COLO668 (cell line): ENCODE data around the gene BASP1.
"Not testable (repeated sequence)": the region's sequence is repeated elsewhere in the genome, so short reads cannot be mapped to it uniquely, and the experiment has no call there.

Experiments
- DNase-seq: peaks from one replicate; lab custom pipeline; 2025; ENCODE audit not compliant: unreplicated experiment; lab: John Stamatoyannopoulos, UW

BASP1 gene

DNA sequence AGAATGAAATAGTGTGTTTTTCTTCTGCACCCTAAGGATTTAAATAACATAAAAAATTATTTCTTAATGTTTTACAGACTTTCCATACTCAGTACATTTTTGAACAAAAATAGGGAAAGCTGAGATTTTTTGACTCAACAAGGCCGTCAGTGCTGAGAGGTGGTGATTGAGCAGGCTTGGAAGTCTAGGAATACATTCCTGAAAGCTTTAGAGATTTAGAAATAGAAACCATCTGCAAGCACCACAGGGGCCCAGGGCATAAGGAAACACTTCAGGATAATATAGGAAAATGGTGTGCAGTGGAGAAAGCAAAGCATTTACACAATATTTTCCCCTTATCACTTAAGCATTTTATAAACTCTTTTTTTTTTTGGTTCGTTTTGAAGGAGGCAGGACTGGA, 5.2 kb downstream of the BASP1 start:
- DNase-seq, result no peak

- no peak for DNase-seq
Observed at GRCh38 chr5:17223367-17224185, 6.1 kb downstream of the BASP1 start.

GRCh38 chr5:17224858-17225511, 7.6 kb downstream of the BASP1 start:
- DNase-seq, result no peak

- no peak for DNase-seq
Observed at GRCh38 chr5:17225520-17225919, 8.1 kb downstream of the BASP1 start.

GRCh38 chr5:17227868-17228267, 10.4 kb downstream of the BASP1 start:
- no peak for DNase-seq

- no peak for DNase-seq
Observed at GRCh38 chr5:17228821-17229291, 11.4 kb downstream of the BASP1 start.

DNA sequence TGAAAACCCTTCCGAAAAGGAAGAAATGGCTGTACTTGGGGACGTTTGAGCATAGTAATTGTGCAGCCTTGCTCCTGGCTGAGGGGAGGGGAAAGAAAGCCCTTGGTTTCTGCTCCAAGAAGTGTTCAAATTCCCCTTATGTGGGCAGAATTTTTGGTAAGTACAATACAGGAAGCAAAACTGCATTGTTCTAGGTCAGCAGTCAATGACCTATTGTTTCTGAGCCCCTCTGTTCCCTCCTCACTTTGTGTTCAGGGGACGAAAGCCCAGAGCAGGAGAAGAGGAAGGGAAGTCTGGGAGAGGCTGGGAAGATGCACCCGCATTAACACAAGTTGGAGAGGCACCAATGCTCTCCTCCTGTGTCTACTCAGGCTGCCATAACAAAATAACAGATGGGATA, 11.9 kb downstream of the BASP1 start:
- DNase-seq, result no peak

DNA sequence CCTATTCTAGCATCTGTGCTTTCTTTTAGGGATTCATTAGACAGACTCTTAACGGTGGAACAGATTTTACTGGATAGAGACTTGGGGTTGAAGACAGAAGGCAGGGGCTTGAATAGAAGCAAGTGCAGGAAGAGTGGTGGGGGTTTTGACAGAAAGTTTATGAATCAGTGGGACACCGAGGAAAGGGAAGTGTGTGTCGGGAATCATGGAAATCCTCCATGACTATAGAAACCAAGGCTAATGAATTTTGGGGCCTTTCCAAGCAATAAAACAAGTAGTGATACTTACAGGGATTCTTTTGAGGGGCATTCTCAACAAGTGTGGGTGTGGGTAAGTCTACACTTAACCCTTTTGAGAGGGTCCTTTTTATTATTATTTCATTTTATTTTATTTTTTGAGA, 12.8 kb downstream of the BASP1 start:
- DNase-seq, result no peak

DNA sequence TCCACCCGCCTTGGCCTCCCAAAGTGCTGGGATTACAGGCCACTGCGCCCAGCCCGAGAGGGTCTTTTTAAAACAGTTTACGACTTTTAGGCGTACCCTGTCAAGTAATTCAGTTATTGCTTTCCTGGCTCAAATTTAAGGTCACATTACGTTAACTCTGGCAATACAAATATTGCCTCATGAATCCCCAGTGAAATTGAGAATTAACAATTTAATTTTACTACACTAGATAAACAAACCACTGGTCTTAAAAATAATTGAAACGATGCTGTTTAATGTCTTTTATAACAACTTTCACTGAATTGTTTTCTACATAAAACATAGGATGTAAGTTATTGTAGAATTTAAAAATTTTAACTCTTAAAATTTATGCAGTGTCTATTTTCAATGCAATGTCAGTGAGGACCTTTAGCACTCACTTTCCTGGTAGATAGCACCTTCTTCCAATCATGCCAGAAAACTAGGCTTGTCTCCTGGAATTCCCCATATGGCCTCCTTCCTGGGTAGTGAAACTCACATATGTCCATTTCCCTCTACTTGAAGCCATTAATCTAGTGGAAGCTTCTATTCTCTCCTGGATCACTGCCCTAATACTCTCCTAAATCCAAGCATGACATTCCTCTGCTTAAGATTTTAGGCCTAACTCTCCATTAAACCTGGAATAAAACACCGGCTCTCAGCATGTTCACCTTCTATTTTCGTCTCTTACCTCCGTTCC, 13.5 kb downstream of the BASP1 start:
- no peak for DNase-seq

DNA sequence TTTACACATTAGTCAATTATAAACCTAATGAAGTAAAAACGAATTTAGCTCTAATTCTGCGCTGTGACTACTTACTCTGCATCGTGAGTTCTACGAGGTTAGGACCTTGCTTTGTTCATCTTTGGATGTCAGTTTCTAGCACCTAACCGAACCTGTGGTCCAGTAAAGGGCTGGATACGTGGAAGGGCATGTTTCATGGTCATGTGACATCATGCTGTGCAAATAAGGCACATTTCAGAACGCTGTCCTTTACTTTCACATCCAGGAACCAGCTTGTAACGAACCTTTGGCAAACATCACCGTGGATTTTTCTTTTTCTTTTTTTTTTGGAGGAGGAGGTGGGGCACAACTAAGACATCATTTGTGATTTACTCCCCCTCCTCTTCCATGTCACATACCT, 15.0 kb downstream of the BASP1 start:
- no peak for DNase-seq

- no peak for DNase-seq
Observed at GRCh38 chr5:17233488-17233887, 16.1 kb downstream of the BASP1 start.

DNA sequence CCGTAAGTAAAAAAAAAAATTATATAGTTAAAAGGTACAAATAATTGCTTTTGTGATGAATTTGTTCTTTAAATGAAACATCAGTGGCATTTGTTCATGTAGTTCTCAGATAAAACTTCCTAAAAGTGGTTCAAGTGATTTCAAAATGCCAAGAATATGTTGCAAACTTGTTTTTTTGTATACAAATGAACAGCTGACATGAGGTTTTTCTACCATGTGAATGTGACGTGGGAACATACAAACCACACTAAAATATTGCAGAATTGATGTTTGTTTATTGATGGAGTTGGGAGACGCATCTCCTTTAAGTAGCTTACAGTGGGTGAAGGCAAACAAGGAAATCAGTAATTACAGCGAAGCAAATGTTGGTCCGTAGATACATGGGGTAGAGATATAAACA, 16.9 kb downstream of the BASP1 start:
- DNase-seq, result no peak

DNA sequence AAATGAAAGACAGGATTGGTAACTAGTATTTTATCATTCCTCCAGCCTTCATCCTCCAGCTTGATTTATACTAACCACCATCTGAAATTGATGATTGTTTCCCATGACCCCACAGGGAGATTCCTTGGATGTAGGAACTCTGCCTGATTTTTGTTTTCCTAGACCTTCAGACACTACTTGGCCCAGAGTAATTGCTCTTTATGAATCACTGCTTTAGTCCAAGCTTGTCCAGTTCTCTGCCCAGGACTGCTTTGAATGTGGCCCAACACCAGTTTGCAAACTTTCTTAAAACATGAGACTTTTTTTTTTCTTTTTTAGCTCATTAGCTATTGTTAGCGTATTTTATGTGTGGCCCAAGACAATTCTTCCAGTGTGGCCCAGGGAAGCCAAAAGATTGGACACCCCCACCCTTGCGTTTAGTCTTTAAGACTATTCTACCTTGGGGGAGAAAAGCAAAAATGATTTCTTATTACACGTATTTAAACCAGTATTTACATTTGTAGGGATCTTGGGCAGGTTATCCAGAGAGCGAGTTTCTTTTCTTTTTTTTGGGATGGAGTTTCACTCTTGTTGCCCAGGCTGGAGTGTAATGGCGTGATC, 18.4 kb downstream of the BASP1 start:
- no peak for DNase-seq

DNA sequence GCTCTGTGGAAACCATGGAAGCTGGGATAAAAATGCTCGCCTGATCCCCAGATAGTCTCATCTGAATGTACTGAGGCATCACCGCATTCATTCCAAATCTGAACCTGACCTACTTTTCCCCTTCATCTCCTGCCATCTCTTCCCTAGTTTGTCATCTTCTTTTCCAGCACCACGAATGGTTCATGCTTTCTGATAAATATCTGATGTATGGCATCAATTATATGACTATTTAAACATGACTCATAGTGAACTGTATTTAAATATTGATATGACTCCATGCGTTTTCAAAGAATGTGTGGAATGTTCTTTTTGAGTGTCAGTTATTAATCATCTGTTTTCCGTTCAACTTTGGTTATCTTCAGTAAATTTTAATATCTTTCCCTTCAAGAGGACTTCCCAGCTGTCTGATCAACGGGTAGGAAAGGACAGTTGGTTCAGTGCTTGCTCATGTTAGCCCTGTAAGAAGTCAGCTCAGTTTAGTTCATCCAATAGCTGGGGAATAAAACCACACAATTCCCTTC, 21.1 kb downstream of the BASP1 start:
- no peak for DNase-seq

GRCh38 chr5:17239953-17240352, 22.5 kb downstream of the BASP1 start:
- no peak for DNase-seq

GRCh38 chr5:17240487-17240886, 23.1 kb downstream of the BASP1 start:
- DNase-seq, result no peak

GRCh38 chr5:17241635-17242034, 24.2 kb downstream of the BASP1 start:
- no peak for DNase-seq

DNA sequence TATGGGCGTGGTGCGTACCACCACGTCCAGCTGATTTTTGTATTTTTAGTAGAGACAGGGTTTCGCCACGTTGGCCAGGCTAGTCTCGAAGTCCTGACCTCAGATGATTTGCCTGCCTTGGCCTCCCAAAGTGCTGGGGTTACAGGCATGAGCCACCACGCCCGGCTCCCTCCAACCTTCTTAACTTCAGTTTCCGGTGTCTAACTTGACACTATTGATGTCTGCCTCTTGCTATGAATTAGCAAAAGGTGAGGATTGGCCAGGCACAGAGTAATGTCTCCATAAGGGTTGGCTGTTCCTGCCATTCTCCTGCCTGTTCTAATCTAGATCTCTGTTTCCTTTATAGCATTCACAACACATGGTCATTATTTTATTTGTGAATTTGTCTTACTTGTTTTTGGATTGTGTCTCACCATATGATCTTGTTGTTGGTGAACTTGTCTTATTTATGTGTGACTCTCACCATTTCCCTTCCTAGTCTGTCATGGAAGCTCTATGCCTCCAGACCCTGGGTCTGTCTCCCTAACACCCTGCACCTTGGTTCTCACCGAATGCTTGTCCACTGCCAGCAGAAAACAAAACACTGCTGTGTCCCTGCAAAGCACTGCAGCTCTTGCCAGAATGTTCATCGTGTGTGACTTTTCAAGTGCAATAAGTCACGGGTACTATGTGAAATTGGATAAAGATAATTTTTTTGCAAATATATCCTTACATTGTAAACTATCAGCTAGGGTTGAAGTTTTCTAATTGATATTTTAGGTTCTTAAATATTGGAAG, 26.0 kb downstream of the BASP1 start:
- no peak for DNase-seq

DNA sequence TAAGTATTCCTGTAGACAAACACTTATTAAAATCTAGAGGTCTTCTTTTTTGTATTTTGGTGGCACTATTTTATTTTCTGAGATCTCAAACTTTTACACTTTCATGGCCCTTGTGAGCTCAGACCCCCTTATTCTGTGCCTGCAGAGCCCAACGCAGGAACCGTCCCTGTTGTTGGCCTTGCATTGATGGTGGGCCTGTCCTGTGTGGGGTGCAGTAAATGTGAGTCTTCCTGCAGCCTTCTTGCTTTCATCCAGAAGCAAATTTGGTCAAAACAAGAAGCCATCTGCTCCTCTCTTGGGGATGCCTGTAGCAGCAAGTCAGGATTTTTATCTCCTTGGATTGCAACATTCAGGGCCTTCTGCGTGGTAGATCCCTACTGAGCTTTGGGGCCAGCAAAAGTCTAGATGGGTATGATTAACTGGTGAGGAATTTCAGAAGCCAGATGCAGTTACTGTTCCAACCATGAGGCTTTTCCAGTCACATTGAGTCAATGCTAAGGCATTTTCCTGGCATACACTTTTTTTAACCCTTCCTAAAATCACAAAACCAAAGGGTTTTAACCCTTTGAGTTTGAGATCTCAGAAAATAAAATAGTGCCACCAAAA, 31.7 kb downstream of the BASP1 start:
- no peak for DNase-seq

GRCh38 chr5:17249841-17250240, 32.4 kb downstream of the BASP1 start:
- not testable (repeated sequence) for DNase-seq
